Neuronal stem cell (in vitro differentiated cells): ENCODE measurements around the gene ARF3.

ENCODE experiments used
- DNase-seq: peaks from one replicate; pipeline ENCODE4 v3.0.0-alpha.2; 2013; ENCODE audit warnings: low spot score
- H2AFZ ChIP-seq: one replicate; pipeline ENCODE4 v1.6.1; 2013; ENCODE audit warnings: mild to moderate bottlenecking, low read length, inconsistent platforms
- H2AK5ac ChIP-seq: 2 replicates; pipeline ENCODE4 v1.6.1; 2013; ENCODE audit warnings: low read depth, mild to moderate bottlenecking, inconsistent platforms, low read length, moderate library complexity, mixed read lengths
- H2BK120ac ChIP-seq: 2 replicates; pipeline ENCODE4 v1.6.1; 2013; ENCODE audit warnings: low read depth, mild to moderate bottlenecking, inconsistent platforms, low read length, moderate library complexity, mixed read lengths
- H2BK12ac ChIP-seq: one replicate; pipeline ENCODE4 v1.6.1; 2013; ENCODE audit warnings: low read length, inconsistent platforms
- H2BK15ac ChIP-seq: 2 replicates; pipeline ENCODE4 v1.6.1; 2013; ENCODE audit warnings: mild to moderate bottlenecking, low read length, inconsistent platforms, mixed read lengths
- H2BK5ac ChIP-seq: one replicate; pipeline ENCODE4 v1.6.1; 2013; ENCODE audit warnings: inconsistent platforms, mild to moderate bottlenecking, low read length, moderate library complexity
- H3K14ac ChIP-seq: one replicate; pipeline ENCODE4 v1.6.1; 2013; ENCODE audit warnings: low read length, inconsistent platforms
- H3K18ac ChIP-seq: 2 replicates; pipeline ENCODE4 v1.6.1; 2013; ENCODE audit warnings: low read length, inconsistent platforms
- H3K23ac ChIP-seq: 2 replicates; pipeline ENCODE4 v1.6.1; 2013; ENCODE audit warnings: low read depth, mild to moderate bottlenecking, mixed read lengths, low read length, inconsistent platforms; ENCODE audit not compliant: poor library complexity
- H3K27ac ChIP-seq: replicated peaks from 3 replicates; pipeline ENCODE4 v1.5.1; 2013; ENCODE audit warnings: low read length, inconsistent platforms
- H3K27me3 ChIP-seq, 3 experiments: 2 replicates each; pipeline ENCODE4 v1.6.1; 2013; ENCODE audit warnings: low read length in 3 of 3, mild to moderate bottlenecking in 2 of 3, inconsistent platforms in 1 of 3, low read depth in 1 of 3, mixed read lengths in 1 of 3, moderate library complexity in 1 of 3; ENCODE audit not compliant: control insufficient read depth in 3 of 3, insufficient read depth in 3 of 3
- H3K36me3 ChIP-seq, 2 donors: replicated peaks in 1 of 2; 2 replicates each; pipeline ENCODE4 v1.6.1; 2013; ENCODE audit warnings: low read length in 2 of 2; ENCODE audit not compliant: control insufficient read depth in 2 of 2, insufficient read depth in 2 of 2
- H3K4ac ChIP-seq: 2 replicates; pipeline ENCODE4 v1.6.1; 2013; ENCODE audit warnings: inconsistent platforms, mild to moderate bottlenecking, low read length, moderate library complexity
- H3K4me1 ChIP-seq, 2 donors: 1 replicate in 1 of 2; 2 replicates in 1 of 2; pipeline ENCODE4 v1.6.1; 2013; ENCODE audit warnings: low read length in 2 of 2, low read depth in 1 of 2; ENCODE audit not compliant: control insufficient read depth in 2 of 2, insufficient read depth in 1 of 2
- H3K4me2 ChIP-seq: one replicate; pipeline ENCODE4 v1.6.1; 2013; ENCODE audit warnings: mild to moderate bottlenecking, low read length, inconsistent platforms; ENCODE audit not compliant: insufficient read depth, poor library complexity, severe bottlenecking
- H3K4me3 ChIP-seq, 2 donors: 2 replicates each; pipeline ENCODE4 v1.5.1; 2013; ENCODE audit warnings: low read length in 2 of 2, mild to moderate bottlenecking in 2 of 2, inconsistent platforms in 1 of 2, moderate library complexity in 1 of 2
- H3K79me1 ChIP-seq: one replicate; pipeline ENCODE4 v1.6.1; 2013; ENCODE audit warnings: low read depth, mild to moderate bottlenecking, inconsistent platforms, low read length, moderate library complexity
- H3K9ac ChIP-seq: one replicate; pipeline ENCODE4 v1.6.1; 2013; ENCODE audit warnings: mild to moderate bottlenecking, low read depth, low read length, inconsistent platforms; ENCODE audit not compliant: poor library complexity
- H3K9me3 ChIP-seq, 2 donors: replicated peaks in 1 of 2; 2 replicates each; pipeline versions ENCODE3 to v1.6.1; 2013; ENCODE audit warnings: low read length in 2 of 2, mild to moderate bottlenecking in 2 of 2, inconsistent platforms in 1 of 2, low read depth in 1 of 2, mixed read lengths in 1 of 2, moderate library complexity in 1 of 2; ENCODE audit not compliant: control insufficient read depth in 2 of 2, insufficient read depth in 1 of 2
- H4K8ac ChIP-seq: one replicate; pipeline ENCODE4 v1.6.1; 2013; ENCODE audit warnings: low read depth, mild to moderate bottlenecking, inconsistent platforms, low read length, moderate library complexity
- H4K91ac ChIP-seq: one replicate; pipeline ENCODE4 v1.6.1; 2013; ENCODE audit warnings: low read length, low read depth, mild to moderate bottlenecking, inconsistent platforms; ENCODE audit not compliant: poor library complexity
- WGBS, 2 donors: extraction: QIAGEN DNeasy Blood & Tissue Kit; methylation state at CpG; one replicate each; pipeline ENCODE4 v1.1.7; 2013; ENCODE audit warnings: missing lambda C conversion rate in 2 of 2, mixed read lengths in 1 of 2; ENCODE audit not compliant: insufficient read length in 2 of 2, insufficient replicate concordance in 1 of 2; ENCODE audit errors: extremely low coverage in 2 of 2; 5-methylcytosine and 5-hydroxymethylcytosine counted together

ARF3 gene

GRCh38 chr12:48933664-48934311 lies 23.5 kb downstream of the ARF3 start:
- Histone ChIP-seq H2BK15ac (no peak overlapping the region), H2AK5ac (no peak overlapping the region), H3K79me1 (no peaks in the 10 kb centered on the region), H3K4me3 (no peak overlapping the region), H2BK12ac (no peak overlapping the region), H3K23ac (no peak overlapping the region), H4K91ac (no peak overlapping the region), H3K4ac (no peak overlapping the region), H3K9me3 (no peaks in the 10 kb centered on the region), H2BK120ac (no peak overlapping the region), H3K27me3 (no peaks in the 10 kb centered on the region), H2BK5ac (no peak overlapping the region), H3K4me1 (no peaks in the 10 kb centered on the region), H3K27ac (no peak overlapping the region), H3K14ac (no peak overlapping the region), H3K36me3 (peaks cover 44 to 89% of the 10 kb centered on the region in 2 donors), H3K18ac (no peak overlapping the region), H3K4me2 (no peak overlapping the region), H2AFZ (no peak overlapping the region), H4K8ac (no peak overlapping the region), H3K9ac (no peak overlapping the region)
- WGBS, 2 donors: no CpG with 5 or more reads among the region's 9 CpGs
- DNase-seq: no peak

GRCh38 chr12:48932878-48933277 lies 24.4 kb downstream of the ARF3 start:
- no peak overlapping the region for H4K91ac ChIP-seq
- H3K36me3 ChIP-seq: peaks cover 38 to 84% of the 10 kb centered on the region in 2 donors
- DNase-seq: no peak
- no peak overlapping the region for H2BK120ac ChIP-seq
- no peak overlapping the region for H4K8ac ChIP-seq
- no peaks in the 10 kb centered on the region for H3K79me1 ChIP-seq
- no peaks in the 10 kb centered on the region for H3K27me3 ChIP-seq
- H3K4me3 ChIP-seq: no peak overlapping the region
- no peak overlapping the region for H3K4me2 ChIP-seq
- H3K27ac ChIP-seq: no peak overlapping the region
- H2BK15ac ChIP-seq: no peak overlapping the region
- H2BK12ac ChIP-seq: no peak overlapping the region
- no peak overlapping the region for H2AK5ac ChIP-seq
- no peak overlapping the region for H3K18ac ChIP-seq
- H3K23ac ChIP-seq: no peak overlapping the region
- no peak overlapping the region for H2BK5ac ChIP-seq
- H3K4ac ChIP-seq: no peak overlapping the region
- no peaks in the 10 kb centered on the region for H3K4me1 ChIP-seq
- no peaks in the 10 kb centered on the region for H3K9me3 ChIP-seq
- H3K14ac ChIP-seq: no peak overlapping the region
- no CpG with 5 or more reads among the region's 2 CpGs for WGBS, 2 donors
- no peak overlapping the region for H3K9ac ChIP-seq
- no peak overlapping the region for H2AFZ ChIP-seq

DNA sequence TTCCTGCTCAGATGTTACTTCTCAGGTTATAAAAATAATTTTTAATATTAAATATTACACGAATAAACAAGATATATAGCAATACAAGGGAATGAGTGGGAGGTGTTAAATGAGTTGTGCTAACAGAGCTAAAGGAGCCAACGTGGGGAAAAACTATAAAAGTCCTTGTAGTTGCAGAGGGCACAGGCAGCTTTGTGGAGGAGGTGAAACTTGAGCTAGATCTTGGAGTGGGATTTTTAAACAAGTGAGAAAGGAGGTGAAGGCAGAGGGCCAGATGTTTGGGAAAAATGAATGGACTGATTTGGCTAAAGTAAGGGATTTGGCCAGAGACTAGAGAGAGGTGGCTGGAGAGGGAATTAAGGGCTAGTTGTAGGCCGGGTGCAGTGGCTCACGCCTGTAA lies 26.8 kb downstream of the ARF3 start:
- Histone ChIP-seq H3K9ac (no peak overlapping the region), H3K27ac (no peak overlapping the region), H4K91ac (no peak overlapping the region), H3K23ac (no peak overlapping the region), H3K9me3 (no peaks in the 10 kb centered on the region), H2BK12ac (no peak overlapping the region), H3K27me3 (no peaks in the 10 kb centered on the region), H3K4ac (no peak overlapping the region), H2BK120ac (no peak overlapping the region), H2BK15ac (no peak overlapping the region), H3K4me1 (peaks cover 0 to 3% of the 10 kb centered on the region in 2 donors), H3K79me1 (no peaks in the 10 kb centered on the region), H2BK5ac (no peak overlapping the region), H3K4me2 (no peak overlapping the region), H2AFZ (no peak overlapping the region), H3K36me3 (peaks cover 31 to 82% of the 10 kb centered on the region in 2 donors), H3K18ac (no peak overlapping the region), H4K8ac (no peak overlapping the region), H3K14ac (no peak overlapping the region), H3K4me3 (no peak overlapping the region), H2AK5ac (no peak overlapping the region)
- no peak for DNase-seq
- no CpG with 5 or more reads among the region's 4 CpGs for WGBS, 2 donors

DNA sequence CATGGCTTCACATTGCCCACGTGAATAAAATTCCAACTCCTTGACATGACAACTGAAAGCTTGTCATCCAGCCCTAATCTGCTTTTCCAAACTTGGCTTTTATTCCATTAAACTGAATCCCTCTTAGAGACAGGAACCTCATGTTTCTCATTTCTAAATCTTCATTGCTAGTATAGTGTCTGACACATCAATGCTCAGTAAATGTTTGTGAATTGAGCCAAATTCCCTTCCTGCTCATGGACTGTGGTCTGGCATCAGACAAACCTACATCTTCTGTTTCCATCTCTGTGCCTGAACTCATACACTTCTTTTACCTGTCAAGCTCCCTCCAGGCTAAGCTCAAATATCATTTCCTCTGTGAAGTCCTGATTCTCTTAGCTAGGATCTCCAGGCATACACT lies 27.7 kb downstream of the ARF3 start:
- Histone ChIP-seq H2BK120ac (no peak overlapping the region), H4K91ac (no peak overlapping the region), H3K27ac (no peak overlapping the region), H3K9ac (no peak overlapping the region), H3K14ac (no peak overlapping the region), H3K4ac (no peak overlapping the region), H4K8ac (no peak overlapping the region), H2BK12ac (no peak overlapping the region), H3K23ac (no peak overlapping the region), H2AFZ (no peak overlapping the region), H3K4me2 (no peak overlapping the region), H2BK5ac (no peak overlapping the region), H3K9me3 (no peaks in the 10 kb centered on the region), H3K4me1 (peaks cover 0 to 5% of the 10 kb centered on the region in 2 donors), H3K27me3 (no peaks in the 10 kb centered on the region), H3K36me3 (peaks cover 29 to 83% of the 10 kb centered on the region in 2 donors), H2AK5ac (no peak overlapping the region), H3K4me3 (no peak overlapping the region), H3K18ac (no peak overlapping the region), H2BK15ac (no peak overlapping the region), H3K79me1 (no peaks in the 10 kb centered on the region)
- WGBS, 2 donors: no CpG with 5 or more reads among the region's 1 CpG
- DNase-seq: no peak
